HepG2 (cell line): ENCODE data around the gene NHSL1. TPM values are rescaled to one million over a fixed set of nuclear protein-coding genes. Genes with fewer than 3 reads are reported as not detected.

Experiments
- ATAC-seq: fragments of 200-7000 bp; cut with Tn5 transposase; 3 replicates; pipeline ENCODE4 v1.9.1; 2020; ENCODE audit warnings: mild to moderate bottlenecking, moderate library complexity
- BruUV-seq: library from RNA; stranded (reverse); fragments of 400-500 nt; replicated peaks from 2 replicates; lab custom pipeline; 2021; lab: Mats Ljungman, UMichigan
- CTCF ChIA-PET: fragments of 300-600 bp; formaldehyde crosslinking; extraction: SDS; loops from one replicate; lab custom pipeline; 2021; ENCODE audit warnings: low total read pairs, inconsistent platforms, low intra/inter-chr PET ratio; lab: Yijun Ruan, JAX
- POLR2A ChIA-PET: fragments of 350-600 bp; sonication (Branson Sonifier 250); formaldehyde crosslinking; loops from one replicate; lab custom pipeline; 2020; ENCODE audit warnings: antibody characterized with exemption, inconsistent platforms; lab: Yijun Ruan, JAX
- DNase-seq: peaks from one replicate; pipeline ENCODE4 v3.0.0-alpha.2; 2015; ENCODE audit warnings: low spot score
- FAIRE-seq: peaks from 3 replicates; lab custom pipeline; 2011; peaks lifted over from hg19 to GRCh38; lab: Jason Lieb, UNC
- H2AFZ ChIP-seq: one replicate; pipeline ENCODE4 v1.6.1; 2011; ENCODE audit warnings: low read length, inconsistent platforms
- H3K27ac ChIP-seq: fragments of 300-600 bp; 3 replicates; pipeline ENCODE4 v1.8.0; 2011; ENCODE audit warnings: mixed run types, mild to moderate bottlenecking, mixed read lengths, low read length, inconsistent platforms; ENCODE audit not compliant: insufficient read depth; ENCODE audit errors: extremely low read length
- H3K27me3 ChIP-seq, 2 experiments: fragments of 200-600 bp in 1 of 2; 2 replicates in 1 of 2; 3 replicates in 1 of 2; pipeline versions ENCODE4 v1.6.0 to v1.8.0; 2011; ENCODE audit warnings: low read length in 2 of 2, mild to moderate bottlenecking in 2 of 2, moderate library complexity in 2 of 2, inconsistent platforms in 1 of 2; ENCODE audit not compliant: insufficient read depth in 2 of 2, control insufficient read depth in 1 of 2
- H3K36me3 ChIP-seq, 2 experiments: fragments of 200-600 bp in 1 of 2; replicated peaks in 1 of 2; 2 replicates in 1 of 2; 3 replicates in 1 of 2; pipeline versions ENCODE4 v1.5.1 to v1.8.0; 2011; ENCODE audit warnings: low read length in 2 of 2, inconsistent platforms in 1 of 2; ENCODE audit not compliant: insufficient read depth in 2 of 2, control insufficient read depth in 1 of 2
- H3K4me1 ChIP-seq: 2 replicates; pipeline ENCODE4 v1.5.1; 2012; ENCODE audit warnings: low read length, inconsistent platforms; ENCODE audit not compliant: insufficient read depth
- H3K4me2 ChIP-seq: 2 replicates; pipeline ENCODE4 v1.6.0; 2011; ENCODE audit warnings: low read depth, low read length, inconsistent platforms
- H3K4me3 ChIP-seq, 3 experiments: fragments of 200-600 bp in 1 of 3; sonication (generic), shearing (Covaris generic) in 1 of 3; replicated peaks in 1 of 3; 2 replicates each; pipeline ENCODE4 v1.5.1; 2011 to 2016; ENCODE audit warnings: low read length in 3 of 3, inconsistent platforms in 2 of 3, low read depth in 2 of 3, mild to moderate bottlenecking in 2 of 3, control low read depth in 1 of 3, mixed read lengths in 1 of 3; ENCODE audit not compliant: insufficient read depth in 1 of 3
- H3K79me2 ChIP-seq: one replicate; pipeline ENCODE4 v1.6.1; 2011; ENCODE audit warnings: low read length, inconsistent platforms; ENCODE audit not compliant: insufficient read depth
- H3K9ac ChIP-seq: 2 replicates; pipeline ENCODE4 v1.6.0; 2011; ENCODE audit warnings: mild to moderate bottlenecking, low read depth, low read length, inconsistent platforms; ENCODE audit not compliant: insufficient read depth
- H3K9me3 ChIP-seq: 2 replicates; pipeline ENCODE4 v1.5.1; 2012; ENCODE audit warnings: mild to moderate bottlenecking, low read length
- H4K20me1 ChIP-seq: 2 replicates; pipeline ENCODE4 v1.6.0; 2011; ENCODE audit warnings: inconsistent platforms, mild to moderate bottlenecking, low read length, moderate library complexity; ENCODE audit not compliant: insufficient read depth
- ATAD3A ChIP-seq: sonication (generic); formaldehyde crosslinking; IDR thresholded peaks from 2 replicates; pipeline ENCODE4 v1.4.0; 2020; ENCODE audit warnings: missing genetic modification reagents
- FOXK2 ChIP-seq: fragments of 450-650 bp; IDR thresholded peaks from 2 replicates; pipeline ENCODE4 v1.6.1; 2016
- FUBP1 ChIP-seq: sonication (generic); formaldehyde crosslinking; IDR thresholded peaks from 2 replicates; pipeline ENCODE4 v1.5.1; 2020; ENCODE audit warnings: missing genetic modification reagents, mild to moderate bottlenecking, borderline replicate concordance
- HNRNPH1 ChIP-seq: fragments of 200-400 bp; formaldehyde crosslinking; optimal IDR thresholded peaks from 2 replicates; pipeline ENCODE3; 2017; ENCODE audit warnings: mild to moderate bottlenecking, low read depth, low read length
- PHB2 ChIP-seq: fragments of 450-650 bp; IDR thresholded peaks from 2 replicates; pipeline ENCODE4 v1.6.1; 2018; ENCODE audit not compliant: partially characterized antibody
- REPIN1 ChIP-seq: sonication (generic); formaldehyde crosslinking; IDR thresholded peaks from 2 replicates; pipeline ENCODE4 v1.8.0; 2022; ENCODE audit warnings: missing genetic modification reagents, low read depth, mild to moderate bottlenecking, borderline replicate concordance
- SETDB1 ChIP-seq: sonication (generic); formaldehyde crosslinking; IDR thresholded peaks from 2 replicates; pipeline ENCODE4 v1.5.1; 2020; ENCODE audit warnings: missing genetic modification reagents, mild to moderate bottlenecking, borderline replicate concordance
- SMAD3 ChIP-seq: sonication (generic); formaldehyde crosslinking; IDR thresholded peaks from 2 replicates; pipeline ENCODE4 v1.4.0; 2020; ENCODE audit warnings: missing genetic modification reagents
- SMC3 ChIP-seq: IDR thresholded peaks from 2 replicates; pipeline ENCODE4 v1.6.1; 2011; ENCODE audit warnings: low read length, improper control_type of control experiment
- SRF ChIP-seq: IDR thresholded peaks from 2 replicates; pipeline ENCODE4 v1.6.1; 2011; ENCODE audit warnings: mild to moderate bottlenecking, low read depth, low read length, moderate library complexity
- ZNF251 ChIP-seq: sonication (generic); formaldehyde crosslinking; IDR thresholded peaks from 2 replicates; pipeline ENCODE4 v1.9.0; 2021; ENCODE audit warnings: mild to moderate bottlenecking, missing genetic modification reagents
- ZNF510 ChIP-seq: sonication (generic); formaldehyde crosslinking; IDR thresholded peaks from 2 replicates; pipeline ENCODE4 v1.4.0; 2020; ENCODE audit warnings: low read depth, mild to moderate bottlenecking, missing genetic modification reagents
- ZNF749 ChIP-seq: sonication (generic); formaldehyde crosslinking; IDR thresholded peaks from 2 replicates; pipeline ENCODE4 v1.8.0; 2022; ENCODE audit warnings: mild to moderate bottlenecking, missing genetic modification reagents, moderate library complexity, borderline replicate concordance
- ZZZ3 ChIP-seq: sonication (generic); formaldehyde crosslinking; IDR thresholded peaks from 2 replicates; pipeline ENCODE4 v1.4.0; 2020; ENCODE audit warnings: missing genetic modification reagents, mild to moderate bottlenecking, borderline replicate concordance
- WGBS: methylation state at CpG from one replicate; pipeline ENCODE4 v1.1.6; 2017; ENCODE audit warnings: low lambda C conversion rate; 5-methylcytosine and 5-hydroxymethylcytosine counted together
- in situ Hi-C: cut with HindIII; loops from 2 replicates; pipeline ENCODE4 v1.10.0; 2017; ENCODE audit warnings: low pct_unique_long_range_greater_than_20kb; ENCODE audit not compliant: extremely low pct_ligation_motif_present
- intact Hi-C: fragments of 100-400 bp; cut with micrococcal nuclease; formaldehyde crosslinking; loops from one replicate; pipeline ENCODE4 v1.10.0; 2022; ENCODE audit not compliant: unreplicated experiment
- polyA plus RNA-seq, 8 experiments: library from polyadenylated mRNA; depleted of rRNA in 3 of 8; stranded (reverse) in 7 of 8; unstranded in 1 of 8; fragments of >200 nt; fragmentation: Illumina TruSeq in 4 of 8; extraction: Trizol in 4 of 8; gene quantifications; 2 replicates each; pipeline versions ENCODE4 v1.2.1 to v1.2.3, GENCODE V29; 2011 to 2016; ENCODE audit warnings: low read depth in 4 of 8, missing spikeins in 1 of 8, mixed read lengths in 1 of 8; ENCODE audit not compliant: insufficient read depth in 1 of 8
- total RNA-seq, 5 experiments: library from RNA; depleted of rRNA; stranded (reverse); fragments of >200 nt; fragmentation: Illumina TruSeq; extraction: Trizol; gene quantifications; 2 replicates each; pipeline ENCODE4 v1.2.3, GENCODE V29; 2016; ENCODE audit warnings: low read depth in 1 of 5
- TF ChIP-seq, protein P1 (sequence below): sonication (generic); formaldehyde crosslinking; IDR thresholded peaks from 2 replicates; pipeline ENCODE4 v1.4.0; 2020; ENCODE audit warnings: mild to moderate bottlenecking, missing genetic modification reagents, borderline replicate concordance
- TF ChIP-seq, protein P2 (sequence below): sonication (generic); formaldehyde crosslinking; IDR thresholded peaks from 2 replicates; pipeline ENCODE4 v1.9.0; 2022; ENCODE audit warnings: missing genetic modification reagents, mild to moderate bottlenecking, borderline replicate concordance
- TF ChIP-seq, protein P3 (sequence below): sonication (generic); formaldehyde crosslinking; IDR thresholded peaks from 2 replicates; pipeline ENCODE4 v1.4.0; 2020; ENCODE audit warnings: missing genetic modification reagents

Gene NHSL1
- total and polyA plus RNA-seq, 2 of the 13 experiments (the other 11 are each of a cell fraction or from before 2014, with no cell fraction given) = 24.9 to 53.6 TPM

DNA sequence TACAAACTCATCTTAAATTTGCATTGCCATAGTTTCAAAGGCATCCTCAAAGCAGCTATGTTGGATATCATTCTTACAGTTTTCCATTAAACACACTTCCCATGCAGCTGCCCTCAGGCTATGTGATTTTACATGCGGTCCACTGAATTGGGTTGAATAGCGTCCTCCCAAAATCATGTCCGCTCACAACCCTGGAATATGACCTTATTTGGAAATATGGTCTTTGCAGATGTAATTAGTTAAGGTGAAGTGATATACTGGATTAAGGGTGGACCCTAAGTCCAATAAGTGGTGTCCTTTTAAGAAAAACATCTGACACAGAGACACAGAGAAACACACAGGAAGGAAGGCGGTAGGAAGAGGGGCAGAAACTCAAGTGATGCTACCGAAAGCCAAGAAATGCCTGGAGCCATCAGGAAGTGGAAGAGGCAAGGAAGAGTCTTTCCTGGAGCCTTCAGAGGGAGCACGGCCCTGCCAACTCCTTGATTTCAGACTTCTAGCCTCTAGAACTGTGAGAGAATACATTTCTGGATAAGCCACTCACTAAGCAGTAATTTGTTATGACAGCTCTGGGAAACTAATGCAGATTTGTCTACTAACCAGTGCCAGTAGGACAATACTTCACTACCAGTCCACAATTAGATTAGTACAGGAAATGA lies 42.7 kb upstream of the NHSL1 start:
- peak overlapping the region; percentile 52 for H3K4me2 ChIP-seq
- in situ Hi-C loops (no loop called here), intact Hi-C loops (no loop called here)
- CTCF ChIA-PET = no interaction called here
- H3K36me3 ChIP-seq = no peaks in the 10 kb centered on the region
- 85% methylated on average over 6 of the region's 6 CpGs for WGBS
- no peaks in the 10 kb centered on the region for H4K20me1 ChIP-seq
- H2AFZ ChIP-seq = no peak overlapping the region
- DNase-seq (no peak), FAIRE-seq (no peak), ATAC-seq (peak; percentile 7)
- no peaks in the 10 kb centered on the region for H3K27me3 ChIP-seq
- H3K9ac ChIP-seq = peak overlapping the region; percentile 54
- POLR2A ChIA-PET = interaction anchor here (1.0 to 8.3 kb wide), 9 partner anchors 8 to 37 kb away, joined by 3 to 121 read pairs (median 7); no protein-coding TSS in a partner anchor
- H3K4me1 ChIP-seq = peaks cover 100% of the 10 kb centered on the region
- H3K4me3 ChIP-seq = peak overlapping the region in 1 of 3 experiments; percentile 10; a peak in 1 of 6 replicates
- peaks cover 93% of the 10 kb centered on the region for H3K79me2 ChIP-seq
- BruUV-seq = TSS peak; percentile 87
- H3K27ac ChIP-seq = peak overlapping the region; percentile 90
- no peaks in the 10 kb centered on the region for H3K9me3 ChIP-seq
- TF ChIP-seq REPIN1 (CRISPR knock-in tag) (0 out of 2 replicates have a peak, but pooled peaks have one; percentile 25), PHB2 (no peak), ZNF251 (CRISPR knock-in tag) (no peak), HNRNPH1 (no peak), SMAD3 (CRISPR knock-in tag) (no peak), SMC3 (no peak), ZNF510 (CRISPR knock-in tag) (no peak), ZZZ3 (CRISPR knock-in tag) (no peak), SETDB1 (CRISPR knock-in tag) (no peak), FOXK2 (no peak), SRF (peak; percentile 73), FUBP1 (no peak), ATAD3A (no peak), ZNF749 (0 out of 2 replicates have a peak, but pooled peaks have one; percentile 11)
- TF ChIP-seq, protein P1, sequence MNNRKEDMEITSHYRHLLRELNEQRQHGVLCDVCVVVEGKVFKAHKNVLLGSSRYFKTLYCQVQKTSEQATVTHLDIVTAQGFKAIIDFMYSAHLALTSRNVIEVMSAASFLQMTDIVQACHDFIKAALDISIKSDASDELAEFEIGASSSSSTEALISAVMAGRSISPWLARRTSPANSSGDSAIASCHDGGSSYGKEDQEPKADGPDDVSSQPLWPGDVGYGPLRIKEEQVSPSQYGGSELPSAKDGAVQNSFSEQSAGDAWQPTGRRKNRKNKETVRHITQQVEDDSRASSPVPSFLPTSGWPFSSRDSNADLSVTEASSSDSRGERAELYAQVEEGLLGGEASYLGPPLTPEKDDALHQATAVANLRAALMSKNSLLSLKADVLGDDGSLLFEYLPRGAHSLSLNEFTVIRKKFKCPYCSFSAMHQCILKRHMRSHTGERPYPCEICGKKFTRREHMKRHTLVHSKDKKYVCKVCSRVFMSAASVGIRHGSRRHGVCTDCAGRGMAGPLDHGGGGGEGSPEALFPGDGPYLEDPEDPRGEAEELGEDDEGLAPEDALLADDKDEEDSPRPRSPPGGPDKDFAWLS (CRISPR knock-in tag) = no peak
- TF ChIP-seq, protein P2, sequence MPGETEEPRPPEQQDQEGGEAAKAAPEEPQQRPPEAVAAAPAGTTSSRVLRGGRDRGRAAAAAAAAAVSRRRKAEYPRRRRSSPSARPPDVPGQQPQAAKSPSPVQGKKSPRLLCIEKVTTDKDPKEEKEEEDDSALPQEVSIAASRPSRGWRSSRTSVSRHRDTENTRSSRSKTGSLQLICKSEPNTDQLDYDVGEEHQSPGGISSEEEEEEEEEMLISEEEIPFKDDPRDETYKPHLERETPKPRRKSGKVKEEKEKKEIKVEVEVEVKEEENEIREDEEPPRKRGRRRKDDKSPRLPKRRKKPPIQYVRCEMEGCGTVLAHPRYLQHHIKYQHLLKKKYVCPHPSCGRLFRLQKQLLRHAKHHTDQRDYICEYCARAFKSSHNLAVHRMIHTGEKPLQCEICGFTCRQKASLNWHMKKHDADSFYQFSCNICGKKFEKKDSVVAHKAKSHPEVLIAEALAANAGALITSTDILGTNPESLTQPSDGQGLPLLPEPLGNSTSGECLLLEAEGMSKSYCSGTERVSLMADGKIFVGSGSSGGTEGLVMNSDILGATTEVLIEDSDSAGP (CRISPR knock-in tag) = no peak
- TF ChIP-seq, protein P3, sequence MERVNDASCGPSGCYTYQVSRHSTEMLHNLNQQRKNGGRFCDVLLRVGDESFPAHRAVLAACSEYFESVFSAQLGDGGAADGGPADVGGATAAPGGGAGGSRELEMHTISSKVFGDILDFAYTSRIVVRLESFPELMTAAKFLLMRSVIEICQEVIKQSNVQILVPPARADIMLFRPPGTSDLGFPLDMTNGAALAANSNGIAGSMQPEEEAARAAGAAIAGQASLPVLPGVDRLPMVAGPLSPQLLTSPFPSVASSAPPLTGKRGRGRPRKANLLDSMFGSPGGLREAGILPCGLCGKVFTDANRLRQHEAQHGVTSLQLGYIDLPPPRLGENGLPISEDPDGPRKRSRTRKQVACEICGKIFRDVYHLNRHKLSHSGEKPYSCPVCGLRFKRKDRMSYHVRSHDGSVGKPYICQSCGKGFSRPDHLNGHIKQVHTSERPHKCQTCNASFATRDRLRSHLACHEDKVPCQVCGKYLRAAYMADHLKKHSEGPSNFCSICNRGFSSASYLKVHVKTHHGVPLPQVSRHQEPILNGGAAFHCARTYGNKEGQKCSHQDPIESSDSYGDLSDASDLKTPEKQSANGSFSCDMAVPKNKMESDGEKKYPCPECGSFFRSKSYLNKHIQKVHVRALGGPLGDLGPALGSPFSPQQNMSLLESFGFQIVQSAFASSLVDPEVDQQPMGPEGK = 0 out of 2 replicates have a peak, but pooled peaks have one; percentile 1
